HG03565 (cell line): ENCODE results near the gene OR1L1.

Experiments
- ATAC-seq: cut with Tn5 transposase; IDR thresholded peaks from one replicate; pipeline ENCODE4 v1.9.1; 2021; ENCODE audit warnings: mild to moderate bottlenecking, moderate library complexity; ENCODE audit not compliant: unreplicated experiment

Gene OR1L1

GRCh38 chr9:122661416-122661815 is at the start of gene OR1L1:
Gene OR1L1, plus strand, starts transcription at chr9:122661716. Its CDS starts 0 bp downstream, at chr9:122661716.
- ATAC-seq: no peak

GRCh38 chr9:122614362-122614761 is 47.2 kb upstream of the OR1L1 start, which contains the start of gene OR1Q1:
Gene OR1Q1, plus strand, starts transcription at chr9:122614738. Its CDS starts 0 bp downstream, at chr9:122614738.
- ATAC-seq: no peak

GRCh38 chr9:122619996-122620395 is 41.5 kb upstream of the OR1L1 start:
- ATAC-seq: no peak

GRCh38 chr9:122642226-122642625 is 19.3 kb upstream of the OR1L1 start:
- no peak for ATAC-seq

GRCh38 chr9:122656378-122656777 is 5.1 kb upstream of the OR1L1 start:
- ATAC-seq: no peak

GRCh38 chr9:122657527-122657926 is 4.0 kb upstream of the OR1L1 start, which contains the start of gene OR1B1:
Gene OR1B1, minus strand, starts transcription at chr9:122657627.
- no peak for ATAC-seq

GRCh38 chr9:122672481-122672880 is 11.0 kb downstream of the OR1L1 start:
- no peak for ATAC-seq

- no peak for ATAC-seq
Measured at GRCh38 chr9:122684851-122685250, 23.3 kb downstream of the OR1L1 start.

GRCh38 chr9:122695696-122696095 is 34.2 kb downstream of the OR1L1 start:
- ATAC-seq: no peak
